Stomach (tissue), 4 donors: ENCODE results near the gene MIGA2.

Source experiments
- POLR2A ChIP-seq, 4 donors: fragments of 450-650 bp; IDR thresholded peaks; one replicate each; pipeline ENCODE4 v1.6.1; 2016; ENCODE audit warnings: antibody characterized with exemption in 4 of 4, control low read depth in 2 of 4, mild to moderate bottlenecking in 1 of 4, moderate library complexity in 1 of 4
- POLR2AphosphoS5 ChIP-seq, 3 donors: sonication (generic); formaldehyde crosslinking; IDR thresholded peaks; one replicate each; pipeline ENCODE4 v1.6.1; 2016; ENCODE audit warnings: antibody characterized with exemption in 3 of 3
- TF ChIP-seq, protein P1 (sequence below), 7 experiments: fragments of 450-650 bp in 4 of 7; fragments of 200-600 bp in 3 of 7; sonication (generic) in 3 of 7; IDR thresholded peaks; one replicate each; pipeline ENCODE4 v1.5.1; 2016 to 2019; ENCODE audit warnings: antibody characterized with exemption in 7 of 7, control low read depth in 2 of 7, mild to moderate bottlenecking in 1 of 7

DNA sequence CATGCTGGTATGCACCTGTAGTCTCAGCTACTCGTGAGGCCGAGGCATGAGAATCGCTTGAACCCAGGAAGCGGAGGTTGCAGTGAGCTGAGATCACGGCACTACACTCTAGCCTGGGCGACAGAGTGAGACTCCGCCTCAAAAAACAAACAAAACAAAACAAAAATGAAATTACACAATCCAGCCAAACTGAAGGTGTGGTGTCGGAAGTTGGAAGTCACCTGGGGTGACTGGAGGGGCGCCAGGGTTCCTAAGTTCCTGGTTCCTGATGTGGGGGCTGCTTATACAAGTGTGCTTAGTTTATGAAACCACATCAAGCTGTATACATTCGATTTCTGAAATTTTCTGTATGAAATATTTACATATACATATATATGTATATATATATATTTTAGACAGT, 40.8 kb downstream of the MIGA2 start:
- TF ChIP-seq, protein P1, sequence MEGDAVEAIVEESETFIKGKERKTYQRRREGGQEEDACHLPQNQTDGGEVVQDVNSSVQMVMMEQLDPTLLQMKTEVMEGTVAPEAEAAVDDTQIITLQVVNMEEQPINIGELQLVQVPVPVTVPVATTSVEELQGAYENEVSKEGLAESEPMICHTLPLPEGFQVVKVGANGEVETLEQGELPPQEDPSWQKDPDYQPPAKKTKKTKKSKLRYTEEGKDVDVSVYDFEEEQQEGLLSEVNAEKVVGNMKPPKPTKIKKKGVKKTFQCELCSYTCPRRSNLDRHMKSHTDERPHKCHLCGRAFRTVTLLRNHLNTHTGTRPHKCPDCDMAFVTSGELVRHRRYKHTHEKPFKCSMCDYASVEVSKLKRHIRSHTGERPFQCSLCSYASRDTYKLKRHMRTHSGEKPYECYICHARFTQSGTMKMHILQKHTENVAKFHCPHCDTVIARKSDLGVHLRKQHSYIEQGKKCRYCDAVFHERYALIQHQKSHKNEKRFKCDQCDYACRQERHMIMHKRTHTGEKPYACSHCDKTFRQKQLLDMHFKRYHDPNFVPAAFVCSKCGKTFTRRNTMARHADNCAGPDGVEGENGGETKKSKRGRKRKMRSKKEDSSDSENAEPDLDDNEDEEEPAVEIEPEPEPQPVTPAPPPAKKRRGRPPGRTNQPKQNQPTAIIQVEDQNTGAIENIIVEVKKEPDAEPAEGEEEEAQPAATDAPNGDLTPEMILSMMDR (IDR thresholded peaks at IDR 0.05), result no peak
- peak in 2 of 3 donors; percentile 29 to 68 for TF ChIP-seq POLR2AphosphoS5 (IDR thresholded peaks at IDR 0.05)
- TF ChIP-seq POLR2A (IDR thresholded peaks at IDR 0.05), result no peak
